Measurements from ENCODE around the gene PIAS1. TPM values are rescaled to one million over a fixed set of nuclear protein-coding genes. Genes with fewer than 3 reads are reported as not detected.

Gene PIAS1
- total RNA-seq, 1 experiment from 2014 or later = 29.7 TPM

DNA sequence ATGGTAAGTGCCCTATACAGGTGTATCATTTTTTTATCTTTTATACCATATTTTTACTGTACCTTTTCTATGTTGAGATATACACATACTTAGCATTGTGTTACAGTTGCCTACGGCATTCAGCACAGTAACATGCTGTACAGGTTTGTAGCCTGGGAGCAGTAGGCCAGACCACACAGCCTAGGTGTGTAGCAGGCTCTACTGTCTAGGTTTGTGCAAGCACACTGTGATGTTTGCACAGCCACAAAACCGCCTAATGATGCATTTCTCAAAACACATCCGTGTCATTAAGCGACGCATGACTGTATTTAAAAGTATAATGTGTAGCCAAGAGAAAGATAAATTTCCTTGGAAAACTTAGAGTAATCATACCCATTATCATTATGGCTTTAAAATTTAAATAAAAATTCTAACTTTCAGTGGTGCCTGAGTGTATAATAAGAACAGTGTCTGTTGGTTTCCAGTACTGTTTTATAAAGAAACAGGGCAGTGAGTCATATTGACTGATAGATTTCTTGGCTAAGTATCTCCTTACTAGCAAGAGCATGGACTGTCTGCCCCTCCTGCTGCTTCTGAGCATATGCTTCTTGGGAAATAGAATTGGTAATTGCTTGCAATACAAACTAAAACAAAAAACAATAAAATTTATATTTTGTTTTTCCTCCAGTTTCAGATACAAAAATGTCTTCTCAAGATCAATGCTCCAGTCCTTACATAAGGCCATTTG, 132.7 kb downstream of the PIAS1 start:
- ATAC-seq (no peak), DNase-seq (ENCODE audit: low spot score) (no peak)
- Mint-ChIP-seq H3K27me3 (ENCODE audit: low read depth) (no peaks in the 10 kb centered on the region), H3K36me3 (peaks cover 41% of the 10 kb centered on the region), H3K4me1 (peaks cover 14% of the 10 kb centered on the region), H3K9me3 (no peaks in the 10 kb centered on the region), H3K27ac (no peak overlapping the region), H3K4me3 (no peak overlapping the region)
- ChIA-PET CTCF (interaction anchor here (0.8 kb wide), 1 partner anchor 8 kb away, joined by 3 read pairs; no protein-coding TSS in a partner anchor), POLR2A (no interaction called here)
- TF ChIP-seq NFE2L1 (CRISPR knock-in tag; IDR thresholded peaks at IDR 0.05) (no peak), CREM (CRISPR knock-in tag; IDR thresholded peaks at IDR 0.05) (no peak), CREB1 (CRISPR knock-in tag; IDR thresholded peaks at IDR 0.05) (no peak), TEAD4 (CRISPR knock-in tag; IDR thresholded peaks at IDR 0.05) (no peak), NR1H2 (CRISPR knock-in tag; IDR thresholded peaks at IDR 0.05) (no peak), NFYB (CRISPR knock-in tag; conservative IDR thresholded peaks at IDR 0.05; ENCODE audit: low read depth) (no peak), ZNF396 (CRISPR knock-in tag; IDR thresholded peaks at IDR 0.05; ENCODE audit: borderline replicate concordance) (no peak), ETV6 (CRISPR knock-in tag; IDR thresholded peaks at IDR 0.05) (no peak), ZNF281 (CRISPR knock-in tag; IDR thresholded peaks at IDR 0.05) (no peak), JAZF1 (CRISPR knock-in tag; IDR thresholded peaks at IDR 0.05) (no peak), SOX15 (CRISPR knock-in tag; IDR thresholded peaks at IDR 0.05) (no peak)
- TF ChIP-seq, protein P1, sequence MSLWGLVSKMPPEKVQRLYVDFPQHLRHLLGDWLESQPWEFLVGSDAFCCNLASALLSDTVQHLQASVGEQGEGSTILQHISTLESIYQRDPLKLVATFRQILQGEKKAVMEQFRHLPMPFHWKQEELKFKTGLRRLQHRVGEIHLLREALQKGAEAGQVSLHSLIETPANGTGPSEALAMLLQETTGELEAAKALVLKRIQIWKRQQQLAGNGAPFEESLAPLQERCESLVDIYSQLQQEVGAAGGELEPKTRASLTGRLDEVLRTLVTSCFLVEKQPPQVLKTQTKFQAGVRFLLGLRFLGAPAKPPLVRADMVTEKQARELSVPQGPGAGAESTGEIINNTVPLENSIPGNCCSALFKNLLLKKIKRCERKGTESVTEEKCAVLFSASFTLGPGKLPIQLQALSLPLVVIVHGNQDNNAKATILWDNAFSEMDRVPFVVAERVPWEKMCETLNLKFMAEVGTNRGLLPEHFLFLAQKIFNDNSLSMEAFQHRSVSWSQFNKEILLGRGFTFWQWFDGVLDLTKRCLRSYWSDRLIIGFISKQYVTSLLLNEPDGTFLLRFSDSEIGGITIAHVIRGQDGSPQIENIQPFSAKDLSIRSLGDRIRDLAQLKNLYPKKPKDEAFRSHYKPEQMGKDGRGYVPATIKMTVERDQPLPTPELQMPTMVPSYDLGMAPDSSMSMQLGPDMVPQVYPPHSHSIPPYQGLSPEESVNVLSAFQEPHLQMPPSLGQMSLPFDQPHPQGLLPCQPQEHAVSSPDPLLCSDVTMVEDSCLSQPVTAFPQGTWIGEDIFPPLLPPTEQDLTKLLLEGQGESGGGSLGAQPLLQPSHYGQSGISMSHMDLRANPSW (CRISPR knock-in tag; conservative IDR thresholded peaks at IDR 0.05; ENCODE audit: low read depth) = no peak

- DNase-seq (ENCODE audit: low spot score) (no peak), ATAC-seq (no peak)
- Mint-ChIP-seq H3K4me3 (no peak overlapping the region), H3K27me3 (ENCODE audit: low read depth) (no peaks in the 10 kb centered on the region), H3K9me3 (no peaks in the 10 kb centered on the region), H3K4me1 (peaks cover 17% of the 10 kb centered on the region), H3K27ac (peak overlapping the region; percentile 78), H3K36me3 (peaks cover 43% of the 10 kb centered on the region)
- POLR2A ChIA-PET = no interaction called here
- CTCF ChIA-PET = interaction anchor here (1.0 kb wide), 1 partner anchor 23 kb away, joined by 3 read pairs; no protein-coding TSS in a partner anchor
- TF ChIP-seq NFATC4 (CRISPR knock-in tag; IDR thresholded peaks at IDR 0.05) = no peak
- no peak for TF ChIP-seq ZNF532 (CRISPR knock-in tag; IDR thresholded peaks at IDR 0.05; ENCODE audit: borderline replicate concordance)
- TF ChIP-seq, protein P2, sequence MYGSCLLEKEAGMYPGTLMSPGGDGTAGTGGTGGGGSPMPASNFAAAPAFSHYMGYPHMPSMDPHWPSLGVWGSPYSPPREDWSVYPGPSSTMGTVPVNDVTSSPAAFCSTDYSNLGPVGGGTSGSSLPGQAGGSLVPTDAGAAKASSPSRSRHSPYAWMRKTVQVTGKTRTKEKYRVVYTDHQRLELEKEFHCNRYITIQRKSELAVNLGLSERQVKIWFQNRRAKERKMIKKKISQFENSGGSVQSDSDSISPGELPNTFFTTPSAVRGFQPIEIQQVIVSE (CRISPR knock-in tag; IDR thresholded peaks at IDR 0.05; ENCODE audit: borderline replicate concordance) = no peak
- TF ChIP-seq, protein P3, sequence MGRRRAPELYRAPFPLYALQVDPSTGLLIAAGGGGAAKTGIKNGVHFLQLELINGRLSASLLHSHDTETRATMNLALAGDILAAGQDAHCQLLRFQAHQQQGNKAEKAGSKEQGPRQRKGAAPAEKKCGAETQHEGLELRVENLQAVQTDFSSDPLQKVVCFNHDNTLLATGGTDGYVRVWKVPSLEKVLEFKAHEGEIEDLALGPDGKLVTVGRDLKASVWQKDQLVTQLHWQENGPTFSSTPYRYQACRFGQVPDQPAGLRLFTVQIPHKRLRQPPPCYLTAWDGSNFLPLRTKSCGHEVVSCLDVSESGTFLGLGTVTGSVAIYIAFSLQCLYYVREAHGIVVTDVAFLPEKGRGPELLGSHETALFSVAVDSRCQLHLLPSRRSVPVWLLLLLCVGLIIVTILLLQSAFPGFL (CRISPR knock-in tag; IDR thresholded peaks at IDR 0.05; ENCODE audit: borderline replicate concordance) = no peak
- TF ChIP-seq CBFB (CRISPR knock-in tag; IDR thresholded peaks at IDR 0.05; ENCODE audit: low read depth) = no peak
- no peak for TF ChIP-seq TEAD1 (CRISPR knock-in tag; IDR thresholded peaks at IDR 0.05)
- TF ChIP-seq, protein P4, sequence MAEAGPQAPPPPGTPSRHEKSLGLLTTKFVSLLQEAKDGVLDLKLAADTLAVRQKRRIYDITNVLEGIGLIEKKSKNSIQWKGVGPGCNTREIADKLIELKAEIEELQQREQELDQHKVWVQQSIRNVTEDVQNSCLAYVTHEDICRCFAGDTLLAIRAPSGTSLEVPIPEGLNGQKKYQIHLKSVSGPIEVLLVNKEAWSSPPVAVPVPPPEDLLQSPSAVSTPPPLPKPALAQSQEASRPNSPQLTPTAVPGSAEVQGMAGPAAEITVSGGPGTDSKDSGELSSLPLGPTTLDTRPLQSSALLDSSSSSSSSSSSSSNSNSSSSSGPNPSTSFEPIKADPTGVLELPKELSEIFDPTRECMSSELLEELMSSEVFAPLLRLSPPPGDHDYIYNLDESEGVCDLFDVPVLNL (CRISPR knock-in tag; IDR thresholded peaks at IDR 0.05; ENCODE audit: borderline replicate concordance, low read depth) = no peak
- TF ChIP-seq ZMAT4 (CRISPR knock-in tag; IDR thresholded peaks at IDR 0.05) = no peak
- no peak for TF ChIP-seq NR1H2 (CRISPR knock-in tag; IDR thresholded peaks at IDR 0.05)
- no peak for TF ChIP-seq NFYB (CRISPR knock-in tag; conservative IDR thresholded peaks at IDR 0.05; ENCODE audit: low read depth)
These were observed 133.4 kb downstream of the PIAS1 start for GRCh38 chr15:68187559-68187958.

All from WTC11 (cell line).